Neural crest cell (in vitro differentiated cells): ENCODE results near the gene SYT6. TPM values are rescaled to one million over a fixed set of nuclear protein-coding genes. Genes with fewer than 3 reads are reported as not detected.

ENCODE experiments used
- DNase-seq: peaks from one replicate; pipeline ENCODE4 v3.0.0; 2021; ENCODE audit warnings: low read depth, mixed read lengths, low spot score
- H3K27ac Mint-ChIP-seq: one replicate; pipeline ENCODE4 v1.8.0; 2021; ENCODE audit warnings: mild to moderate bottlenecking, mixed read lengths; ENCODE audit not compliant: unreplicated experiment
- H3K27me3 Mint-ChIP-seq: 2 replicates; pipeline ENCODE4 v1.8.0; 2021; ENCODE audit warnings: low read depth, mild to moderate bottlenecking, mixed read lengths
- H3K36me3 Mint-ChIP-seq: 2 replicates; pipeline ENCODE4 v1.8.0; 2021; ENCODE audit warnings: low read depth, mild to moderate bottlenecking, mixed read lengths
- H3K4me1 Mint-ChIP-seq: 2 replicates; pipeline ENCODE4 v1.8.0; 2021; ENCODE audit warnings: mixed read lengths
- H3K4me3 Mint-ChIP-seq: one replicate; pipeline ENCODE4 v1.8.0; 2021; ENCODE audit warnings: mild to moderate bottlenecking, mixed read lengths
- H3K9me3 Mint-ChIP-seq: 2 replicates; pipeline ENCODE4 v1.8.0; 2021; ENCODE audit warnings: mixed read lengths
- total RNA-seq: library from RNA; stranded (reverse); gene quantifications from 2 replicates; pipeline ENCODE4 v1.2.1, GENCODE V29; 2021
- TF ChIP-seq, protein P1 (sequence below): fragments of 200-600 bp; sonication (generic); conservative IDR thresholded peaks from 2 replicates; pipeline ENCODE4 v1.5.0; 2021; ENCODE audit warnings: antibody characterized with exemption, mild to moderate bottlenecking

Gene SYT6
- total RNA-seq, 1 donor from 2014 or later: 3.1 TPM

DNA sequence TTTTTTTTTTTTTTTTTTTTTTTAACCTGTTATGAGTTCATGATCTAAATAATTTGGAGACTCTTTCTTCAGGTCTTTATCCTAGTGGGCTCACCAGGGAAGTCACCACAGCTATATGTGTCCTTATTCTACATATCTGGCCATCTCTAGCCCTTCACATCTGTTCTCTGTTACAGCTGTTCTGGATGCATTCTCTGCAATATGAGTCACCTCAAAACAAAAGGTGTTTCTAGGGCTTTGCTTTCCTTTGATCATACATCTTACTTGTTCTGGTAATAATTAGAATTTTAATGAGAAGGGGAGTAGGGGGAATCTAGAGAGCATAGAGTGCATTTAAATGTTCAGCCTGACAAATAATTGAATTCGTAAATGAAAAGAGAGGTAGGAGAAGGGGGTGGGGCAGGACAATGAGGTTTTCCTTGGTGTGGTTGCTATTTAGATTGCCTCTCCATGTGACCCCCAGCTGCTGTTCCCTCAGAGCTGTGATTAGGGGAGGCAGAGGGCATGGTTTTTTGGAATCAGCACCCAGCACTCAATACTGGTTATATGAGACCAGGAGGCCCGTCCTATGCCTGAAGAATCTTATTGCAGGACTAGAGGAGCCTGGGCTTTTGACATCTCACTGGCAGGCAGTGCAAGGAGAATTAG, 8.0 kb downstream of the SYT6 start:
- Mint-ChIP-seq H3K4me3 (no peak overlapping the region), H3K9me3 (no peaks in the 10 kb centered on the region), H3K27me3 (peaks cover 20% of the 10 kb centered on the region), H3K27ac (no peak overlapping the region), H3K4me1 (no peaks in the 10 kb centered on the region), H3K36me3 (no peaks in the 10 kb centered on the region)
- TF ChIP-seq, protein P1, sequence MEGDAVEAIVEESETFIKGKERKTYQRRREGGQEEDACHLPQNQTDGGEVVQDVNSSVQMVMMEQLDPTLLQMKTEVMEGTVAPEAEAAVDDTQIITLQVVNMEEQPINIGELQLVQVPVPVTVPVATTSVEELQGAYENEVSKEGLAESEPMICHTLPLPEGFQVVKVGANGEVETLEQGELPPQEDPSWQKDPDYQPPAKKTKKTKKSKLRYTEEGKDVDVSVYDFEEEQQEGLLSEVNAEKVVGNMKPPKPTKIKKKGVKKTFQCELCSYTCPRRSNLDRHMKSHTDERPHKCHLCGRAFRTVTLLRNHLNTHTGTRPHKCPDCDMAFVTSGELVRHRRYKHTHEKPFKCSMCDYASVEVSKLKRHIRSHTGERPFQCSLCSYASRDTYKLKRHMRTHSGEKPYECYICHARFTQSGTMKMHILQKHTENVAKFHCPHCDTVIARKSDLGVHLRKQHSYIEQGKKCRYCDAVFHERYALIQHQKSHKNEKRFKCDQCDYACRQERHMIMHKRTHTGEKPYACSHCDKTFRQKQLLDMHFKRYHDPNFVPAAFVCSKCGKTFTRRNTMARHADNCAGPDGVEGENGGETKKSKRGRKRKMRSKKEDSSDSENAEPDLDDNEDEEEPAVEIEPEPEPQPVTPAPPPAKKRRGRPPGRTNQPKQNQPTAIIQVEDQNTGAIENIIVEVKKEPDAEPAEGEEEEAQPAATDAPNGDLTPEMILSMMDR: no peak
- no peak for DNase-seq

GRCh38 chr1:114144016-114144415, 9.7 kb downstream of the SYT6 start:
- H3K4me3 Mint-ChIP-seq: no peak overlapping the region
- peaks cover 8% of the 10 kb centered on the region for H3K27me3 Mint-ChIP-seq
- no peak overlapping the region for H3K27ac Mint-ChIP-seq
- peaks cover 3% of the 10 kb centered on the region for H3K36me3 Mint-ChIP-seq
- no peaks in the 10 kb centered on the region for H3K4me1 Mint-ChIP-seq
- no peak for DNase-seq
- TF ChIP-seq, protein P1: no peak
- no peaks in the 10 kb centered on the region for H3K9me3 Mint-ChIP-seq

DNA sequence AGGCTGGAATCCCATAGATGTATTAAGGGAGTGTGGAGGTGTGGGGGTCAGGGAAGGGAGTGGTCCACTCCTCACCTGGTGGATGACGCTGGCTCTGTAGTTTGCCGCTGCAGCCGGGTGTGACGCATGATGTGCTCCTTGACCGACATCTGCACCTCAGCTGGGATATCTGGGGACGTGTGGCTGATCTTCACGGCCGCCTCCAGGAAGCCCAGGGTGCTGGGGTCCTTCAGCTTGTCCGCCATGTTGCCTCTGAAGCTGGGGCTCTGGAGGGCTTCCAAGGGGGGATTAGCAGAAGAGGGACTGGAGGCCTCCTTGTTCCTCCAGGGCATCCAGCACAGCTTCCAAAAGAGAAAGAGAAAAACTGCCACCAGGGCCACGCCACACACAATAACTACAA, 14.1 kb downstream of the SYT6 start:
- H3K4me3 Mint-ChIP-seq: no peak overlapping the region
- DNase-seq: no peak
- H3K9me3 Mint-ChIP-seq: no peaks in the 10 kb centered on the region
- H3K27me3 Mint-ChIP-seq: no peaks in the 10 kb centered on the region
- TF ChIP-seq, protein P1: no peak
- H3K27ac Mint-ChIP-seq: no peak overlapping the region
- peaks cover 8% of the 10 kb centered on the region for H3K36me3 Mint-ChIP-seq
- H3K4me1 Mint-ChIP-seq: no peaks in the 10 kb centered on the region

DNA sequence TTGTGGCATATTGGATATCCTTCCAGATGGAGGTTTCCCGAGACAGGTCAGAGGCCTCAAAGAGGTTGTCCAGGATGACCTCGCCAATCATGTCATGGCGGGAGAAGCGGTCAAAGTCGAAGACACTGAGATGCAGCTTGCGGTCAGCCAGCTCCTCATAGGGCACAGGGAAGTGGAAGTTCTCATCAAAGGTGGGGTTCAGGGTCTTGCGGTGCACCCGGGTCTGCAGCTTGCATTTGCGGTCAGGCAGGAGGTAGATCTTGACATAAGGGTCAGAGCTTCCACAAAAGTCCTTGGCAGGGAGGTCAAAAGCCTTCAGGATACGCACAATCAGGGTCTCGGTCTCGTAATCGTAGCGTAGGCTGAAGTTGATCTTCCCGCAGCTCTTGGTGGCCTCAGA, 16.2 kb downstream of the SYT6 start:
- Mint-ChIP-seq H3K27ac (no peak overlapping the region), H3K36me3 (peaks cover 8% of the 10 kb centered on the region), H3K4me3 (no peak overlapping the region), H3K27me3 (no peaks in the 10 kb centered on the region), H3K9me3 (no peaks in the 10 kb centered on the region), H3K4me1 (peaks cover 5% of the 10 kb centered on the region)
- TF ChIP-seq, protein P1: no peak
- no peak for DNase-seq

DNA sequence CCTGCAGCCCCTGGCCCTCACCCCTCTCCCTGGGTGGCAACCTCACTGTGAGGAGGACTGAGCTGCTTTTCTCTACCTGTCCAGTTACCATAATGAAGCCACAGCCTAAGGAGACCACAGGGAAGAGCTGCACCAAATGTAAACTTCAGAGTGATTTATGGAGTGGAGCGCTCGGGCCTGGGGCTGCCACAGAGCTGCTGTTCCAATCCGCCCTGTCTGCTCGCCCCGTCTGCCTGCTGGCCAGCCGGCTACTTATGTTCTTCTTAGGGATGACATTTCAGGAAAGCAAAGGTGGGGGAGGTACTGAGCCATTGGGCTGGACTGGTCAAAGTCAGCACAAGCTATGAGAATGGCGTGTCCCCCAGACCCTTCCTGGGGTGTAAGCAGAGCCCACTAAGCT, 17.9 kb downstream of the SYT6 start:
- H3K9me3 Mint-ChIP-seq: no peaks in the 10 kb centered on the region
- H3K4me1 Mint-ChIP-seq: peaks cover 20% of the 10 kb centered on the region
- no peak overlapping the region for H3K4me3 Mint-ChIP-seq
- TF ChIP-seq, protein P1: no peak
- no peaks in the 10 kb centered on the region for H3K27me3 Mint-ChIP-seq
- peaks cover 8% of the 10 kb centered on the region for H3K36me3 Mint-ChIP-seq
- DNase-seq: no peak
- no peak overlapping the region for H3K27ac Mint-ChIP-seq
